ENCODE data around the gene RYK.

GRCh38 chr3:134180761-134181160 lies 69.9 kb downstream of the RYK start:
- no peak for TF ChIP-seq PBX3 (IDR thresholded peaks at IDR 0.05)
- no peak for TF ChIP-seq CTCF (IDR thresholded peaks at IDR 0.05)
- no peak for TF ChIP-seq POLR2AphosphoS5 (IDR thresholded peaks at IDR 0.05; ENCODE audit: low read depth, low read length)
